Hematopoietic multipotent progenitor cell (in vitro differentiated cells): ENCODE measurements around the gene CMC1. TPM values are rescaled to one million over a fixed set of nuclear protein-coding genes. Genes with fewer than 3 reads are reported as not detected.
"Not testable (repeated sequence)": the region's sequence is repeated elsewhere in the genome, so short reads cannot be mapped to it uniquely, and the experiment has no call there.

Experiments used
- DNase-seq, 3 donors: peaks; one replicate each; pipeline ENCODE4 v3.0.0-alpha.2; 2011 to 2015; ENCODE audit warnings: low read depth in 2 of 3, low spot score in 2 of 3
- total RNA-seq: library from RNA; depleted of rRNA; stranded (reverse); fragments of >200 nt; gene quantifications from one replicate; pipeline ENCODE4 v1.2.3, GENCODE V29; 2012

CMC1 gene, protein sequence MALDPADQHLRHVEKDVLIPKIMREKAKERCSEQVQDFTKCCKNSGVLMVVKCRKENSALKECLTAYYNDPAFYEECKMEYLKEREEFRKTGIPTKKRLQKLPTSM
- total RNA-seq, result 1.9 TPM

DNA sequence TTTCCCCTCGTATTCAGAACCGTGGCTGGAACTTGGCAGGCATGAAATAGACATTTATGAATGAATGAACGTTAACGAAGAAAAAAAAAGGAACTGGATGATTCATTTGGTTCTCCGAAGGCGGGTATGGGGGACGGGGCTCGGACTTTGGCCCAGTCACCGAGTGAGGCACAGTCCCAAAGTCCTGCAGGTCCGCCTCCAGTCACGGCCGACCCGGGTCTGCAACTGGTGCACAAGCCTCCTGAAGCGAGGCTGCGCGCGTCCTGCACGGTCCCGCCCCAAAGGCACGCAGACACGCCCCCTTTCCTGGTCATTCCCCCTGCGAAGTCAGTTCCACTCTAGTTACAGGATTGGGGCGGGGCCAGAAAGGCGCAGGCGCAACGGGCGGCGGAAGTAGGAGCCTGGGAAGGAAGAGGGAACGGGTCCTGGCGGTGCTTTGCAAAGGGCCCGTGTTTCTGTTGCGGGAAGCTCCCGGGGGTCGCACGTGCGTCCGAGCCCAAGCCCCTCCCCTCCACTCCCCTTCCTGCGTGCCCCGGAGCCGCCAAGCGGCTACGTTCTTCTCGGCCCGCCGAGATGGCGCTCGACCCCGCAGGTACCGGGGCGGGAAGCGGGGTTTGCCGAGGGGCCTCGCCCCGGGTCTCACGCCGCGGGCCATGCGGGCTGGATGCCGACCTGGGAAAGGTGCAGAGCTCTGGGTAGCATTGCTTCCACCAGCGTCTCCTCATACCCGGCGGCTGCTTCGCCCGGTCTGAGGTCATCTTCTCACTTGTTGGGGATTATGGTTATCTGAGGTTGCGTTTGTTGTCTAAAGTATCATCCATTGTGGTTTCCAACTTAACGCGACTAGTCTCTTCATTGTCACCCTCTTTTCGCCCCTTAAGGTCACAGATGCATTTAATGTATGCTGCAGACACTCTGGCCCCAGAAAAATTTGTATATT lies at the start of gene CMC1:
TSS of gene CMC1 (plus strand) at position 399 of the 940 bp plus-strand sequence. CDS start at position 574, 175 bp downstream.
- peak; percentile 60 to 89 (median 86) for DNase-seq

GRCh38 chr3:28198161-28198560 lies 43.3 kb upstream of the CMC1 start:
- DNase-seq, result no peak

GRCh38 chr3:28198974-28199373 lies 42.4 kb upstream of the CMC1 start:
- DNase-seq, result no peak

DNA sequence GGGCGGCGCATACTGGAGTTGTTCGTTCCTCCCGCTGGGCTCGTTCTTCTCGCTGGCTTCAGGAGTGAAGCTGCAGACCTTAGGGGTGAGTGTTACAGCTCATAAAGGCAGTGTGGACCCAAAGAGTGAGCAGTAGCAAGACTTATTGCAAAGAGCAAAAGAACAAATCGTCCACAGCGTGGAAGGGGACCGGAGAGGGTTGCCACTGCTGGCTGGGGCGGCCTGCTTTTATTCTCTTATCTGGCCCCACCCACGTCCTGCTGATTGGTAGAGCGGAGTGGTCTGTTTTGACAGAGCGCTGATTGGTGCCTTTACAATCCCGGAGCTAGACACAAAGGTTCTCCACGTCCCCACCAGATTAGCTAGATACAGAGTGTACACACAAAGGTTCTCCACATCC lies 41.8 kb upstream of the CMC1 start:
- not testable (repeated sequence) for DNase-seq

DNA sequence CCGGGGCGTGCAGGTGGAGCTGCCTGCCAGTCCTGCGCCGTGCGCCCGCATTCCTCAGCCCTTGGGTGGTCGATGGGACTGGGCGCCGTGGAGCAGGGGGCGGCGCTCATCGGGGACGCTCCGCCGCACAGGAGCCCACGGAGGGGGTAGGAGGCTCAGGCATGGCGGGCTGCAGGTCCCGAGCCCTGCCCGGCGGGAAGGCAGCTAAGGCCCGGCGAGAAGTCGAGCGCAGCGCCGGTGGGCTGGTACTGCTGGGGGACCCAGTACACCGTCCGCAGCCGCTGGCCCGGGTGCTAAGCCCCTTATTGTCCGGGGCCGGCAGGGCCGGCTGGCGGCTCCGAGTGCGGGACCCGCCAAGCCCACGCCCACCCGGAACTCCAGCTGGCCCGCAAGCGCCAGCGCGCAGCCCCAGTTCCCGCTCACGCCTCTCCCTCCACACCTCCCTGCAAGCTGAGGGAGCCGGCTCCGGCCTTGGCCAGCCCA lies 41.0 kb upstream of the CMC1 start:
- DNase-seq, result not testable (repeated sequence)

DNA sequence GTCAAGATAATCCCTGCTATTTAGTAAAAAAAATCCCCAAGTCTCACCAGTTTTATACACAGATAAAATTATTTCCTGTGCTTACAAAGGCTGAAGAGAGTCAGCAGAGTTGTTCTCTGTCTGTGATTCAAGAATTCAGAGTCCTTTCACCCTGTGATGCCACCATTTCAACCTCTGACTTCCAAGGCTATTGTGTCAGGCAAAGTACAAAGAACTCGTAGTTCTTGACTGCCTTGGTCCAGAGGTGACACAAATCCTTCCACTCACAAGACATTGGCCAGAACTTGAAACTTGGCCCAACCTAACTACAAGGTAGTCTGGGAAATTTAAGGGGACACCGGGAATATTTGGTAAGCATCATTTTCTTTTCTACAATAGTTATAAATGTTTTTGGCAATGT lies 34.9 kb upstream of the CMC1 start:
- DNase-seq, result no peak

- no peak for DNase-seq
Observed at GRCh38 chr3:28207000-28207733, 34.3 kb upstream of the CMC1 start.

DNA sequence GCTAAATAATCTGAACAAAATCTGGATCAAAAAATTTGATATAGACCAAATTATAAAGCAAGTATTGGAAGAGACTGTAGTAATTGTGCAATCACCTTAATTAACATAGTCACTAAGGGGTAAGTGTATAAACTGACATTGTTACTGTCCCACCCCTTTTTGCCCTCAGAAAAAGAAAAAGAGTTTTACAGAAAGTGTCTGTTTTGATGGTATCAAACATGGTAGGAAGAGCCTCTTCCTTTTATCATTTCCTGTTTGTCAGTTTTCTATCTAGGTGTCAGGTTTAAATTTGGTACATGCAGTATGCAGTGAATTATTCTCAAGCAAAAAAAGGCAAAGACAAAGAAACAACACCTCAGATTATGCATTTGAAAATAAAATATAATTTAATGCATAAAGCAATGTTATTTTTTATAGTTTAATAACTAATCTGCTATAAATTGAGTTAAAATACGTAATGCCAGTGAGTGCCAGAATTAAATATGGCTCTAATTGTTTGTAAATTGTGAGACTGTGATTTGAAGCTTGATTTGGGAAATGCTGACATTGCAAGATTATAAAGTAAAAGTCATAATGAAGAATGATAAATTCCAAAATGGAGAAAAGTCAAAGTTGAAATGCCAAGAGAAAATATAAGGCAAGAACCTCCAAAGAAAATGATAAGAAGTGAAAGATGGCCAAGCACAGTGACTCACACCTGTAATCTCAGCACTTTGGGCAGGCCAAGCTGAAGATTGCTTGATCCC lies 30.3 kb upstream of the CMC1 start:
- no peak for DNase-seq

DNA sequence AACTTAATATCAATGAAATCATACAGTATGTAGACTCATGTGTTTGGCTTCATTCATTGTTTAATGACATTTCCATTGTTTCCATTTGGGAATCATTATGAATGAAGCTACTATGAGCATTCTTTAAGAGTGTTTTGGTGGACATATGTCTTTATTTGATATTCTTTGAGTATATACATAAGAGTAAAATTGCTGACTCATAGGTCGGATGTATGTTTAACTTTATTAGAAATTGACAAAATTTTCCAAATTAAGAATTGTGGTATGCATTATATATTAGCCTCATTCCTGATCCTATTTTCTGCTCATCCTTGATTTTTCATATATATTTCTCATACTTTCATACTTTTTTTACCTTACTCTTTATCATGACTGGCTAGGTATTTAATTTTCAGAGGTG lies 28.7 kb upstream of the CMC1 start:
- no peak for DNase-seq

DNA sequence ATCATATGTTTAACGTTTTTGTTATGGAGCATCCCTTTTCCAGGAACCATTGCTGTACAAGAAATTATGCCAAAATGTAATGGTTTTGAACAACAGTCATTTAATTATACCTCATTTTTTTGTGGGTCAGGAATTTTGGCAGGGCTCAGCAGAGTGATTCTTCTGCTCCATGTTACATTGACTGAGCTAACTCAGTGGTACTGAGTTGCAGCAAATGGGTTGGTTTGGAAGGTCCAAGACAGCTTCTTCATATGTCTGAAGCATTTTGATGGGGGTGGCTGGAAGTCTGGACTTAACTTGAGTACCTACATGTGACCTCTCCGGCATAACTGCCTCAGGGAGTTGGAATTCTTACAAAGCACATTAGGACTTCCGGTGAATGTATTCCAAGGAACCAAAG lies 26.0 kb upstream of the CMC1 start:
- no peak for DNase-seq

DNA sequence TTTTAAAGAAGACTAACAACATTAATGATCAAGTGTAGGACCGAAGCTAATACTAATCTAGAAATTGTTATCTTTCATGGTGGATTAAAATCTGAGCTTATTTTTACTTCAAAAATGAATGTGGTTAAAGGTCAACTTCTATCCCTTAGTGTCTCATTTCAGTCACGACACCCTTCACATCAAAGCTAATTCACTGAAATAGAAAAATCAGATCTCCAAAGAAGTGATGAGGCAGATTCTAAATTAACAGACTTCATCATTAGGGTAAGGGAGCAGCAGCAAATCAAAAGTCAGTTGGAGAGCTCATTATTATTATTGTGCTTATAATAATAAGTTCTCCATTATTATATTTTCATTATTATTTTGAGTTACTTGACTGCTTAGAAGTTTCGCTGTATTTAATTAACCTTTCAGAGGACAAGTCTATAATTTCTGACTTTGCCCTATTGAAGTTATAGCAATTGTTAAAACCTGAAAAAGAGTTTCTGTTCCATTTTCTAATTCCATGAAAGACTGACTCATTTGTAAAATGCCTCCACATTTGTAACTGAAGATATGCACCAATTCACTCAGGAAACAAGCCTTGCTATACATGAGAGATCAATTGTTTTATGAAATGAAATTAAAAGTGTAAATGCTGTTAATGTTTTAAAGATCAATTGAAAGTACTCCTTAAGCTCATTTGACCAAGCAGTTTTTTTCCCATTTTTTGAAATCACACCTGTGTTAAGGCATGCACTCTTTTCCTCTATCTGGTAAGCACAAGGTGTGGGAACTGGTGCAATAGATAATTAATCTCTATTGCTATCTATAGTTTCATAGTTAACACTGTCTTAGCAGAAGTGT lies 23.1 kb upstream of the CMC1 start:
- DNase-seq, result no peak

DNA sequence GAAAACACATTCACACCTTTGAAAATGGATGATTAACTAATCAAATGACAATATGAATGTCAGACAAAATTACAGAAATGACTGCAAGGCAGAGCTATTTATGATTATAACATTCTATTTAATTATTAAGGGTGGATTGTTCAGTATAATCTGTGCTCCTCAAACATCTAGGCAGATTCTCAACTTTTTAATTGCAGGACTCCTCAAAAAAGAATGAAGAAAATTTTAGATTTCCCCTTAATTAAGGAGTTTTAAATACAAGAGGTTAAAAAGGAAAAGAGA lies 22.6 kb upstream of the CMC1 start:
- DNase-seq, result no peak

- no peak for DNase-seq
Observed at GRCh38 chr3:28224430-28224829, 17.0 kb upstream of the CMC1 start.

GRCh38 chr3:28226020-28226419 lies 15.4 kb upstream of the CMC1 start:
- DNase-seq, result no peak

DNA sequence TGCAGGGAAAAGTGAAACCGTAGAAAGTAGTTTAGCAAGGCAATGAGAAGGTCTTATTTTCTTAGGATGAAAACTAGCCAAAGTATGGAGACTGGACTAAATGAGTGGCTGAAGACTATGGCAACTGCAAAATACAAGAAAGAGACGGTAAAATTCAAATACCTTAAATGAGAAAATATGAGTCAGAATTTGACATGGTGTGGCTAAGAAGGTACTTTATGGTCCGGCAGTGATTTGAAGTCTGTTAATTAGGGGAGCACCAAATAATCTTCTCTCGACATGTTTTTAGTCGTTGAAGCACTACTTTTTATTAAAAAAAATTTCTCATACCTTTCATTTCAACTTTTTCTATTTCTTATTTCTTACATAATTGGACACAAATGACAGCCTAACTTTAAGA lies 12.8 kb upstream of the CMC1 start:
- no peak for DNase-seq

- DNase-seq, result no peak
Observed at GRCh38 chr3:28232659-28233058, 8.8 kb upstream of the CMC1 start.

GRCh38 chr3:28234454-28234853 lies 7.0 kb upstream of the CMC1 start:
- no peak for DNase-seq

- no peak for DNase-seq
Observed at GRCh38 chr3:28239108-28239507, 2.3 kb upstream of the CMC1 start.

GRCh38 chr3:28240441-28240840 lies 978 bp upstream of the CMC1 start:
- DNase-seq, result no peak

- DNase-seq, result no peak
Observed at GRCh38 chr3:28242519-28242918, 1.1 kb downstream of the CMC1 start.
